Suppressor macrophage (primary cell): ENCODE measurements around the gene MAGI2.

Experiments
- DNase-seq, 4 experiments: peaks; one replicate each; pipeline ENCODE4 v3.0.0-alpha.2; 2020 to 2022

Gene MAGI2

GRCh38 chr7:78207269-78207668 is 1246.2 kb downstream of the MAGI2 start:
- DNase-seq: no peak

- DNase-seq: no peak
Measured at GRCh38 chr7:78206769-78207168, 1246.7 kb downstream of the MAGI2 start.

GRCh38 chr7:78203042-78203720 is 1250.3 kb downstream of the MAGI2 start:
- DNase-seq: no peak

- DNase-seq: no peak
Measured at GRCh38 chr7:78198756-78199155, 1254.7 kb downstream of the MAGI2 start.

- peak in 3 of 4 experiments; percentile 1 to 22 (median 2) for DNase-seq
Measured at GRCh38 chr7:78197447-78197846, 1256.0 kb downstream of the MAGI2 start.

- DNase-seq: no peak
Measured at GRCh38 chr7:78195281-78195680, 1258.2 kb downstream of the MAGI2 start.

- DNase-seq: no peak
Measured at GRCh38 chr7:78194611-78195010, 1258.9 kb downstream of the MAGI2 start.

- no peak for DNase-seq
Measured at GRCh38 chr7:78191475-78192079, 1261.9 kb downstream of the MAGI2 start.

- no peak for DNase-seq
Measured at GRCh38 chr7:78189762-78190161, 1263.7 kb downstream of the MAGI2 start.

DNA sequence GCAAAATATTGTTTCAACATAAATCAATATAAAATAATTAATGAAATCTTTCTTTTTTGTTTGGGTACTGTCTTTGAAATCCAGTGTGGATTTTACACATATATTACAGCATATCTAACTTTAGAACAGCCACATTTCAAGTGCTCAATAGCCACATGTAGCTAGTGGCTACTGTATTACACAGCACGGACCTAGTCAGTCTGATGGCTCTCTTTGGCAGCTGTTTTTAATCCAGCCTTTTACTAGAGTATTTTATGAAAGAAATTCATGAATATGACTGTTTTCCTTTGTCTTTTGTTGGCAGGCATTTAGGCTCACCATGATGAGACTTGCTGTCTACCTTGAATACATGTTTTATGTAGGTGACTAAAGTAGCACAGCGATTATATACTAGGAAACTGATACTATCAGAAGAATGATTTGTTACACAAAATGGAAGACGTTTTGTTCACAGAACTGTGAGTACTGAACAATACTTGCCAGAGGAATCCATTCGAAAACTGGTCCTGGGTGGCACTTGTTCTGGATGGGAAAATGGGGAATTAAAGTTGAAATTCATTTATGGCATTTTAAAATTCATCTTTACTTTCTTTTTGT is 1268.2 kb downstream of the MAGI2 start:
- no peak for DNase-seq

DNA sequence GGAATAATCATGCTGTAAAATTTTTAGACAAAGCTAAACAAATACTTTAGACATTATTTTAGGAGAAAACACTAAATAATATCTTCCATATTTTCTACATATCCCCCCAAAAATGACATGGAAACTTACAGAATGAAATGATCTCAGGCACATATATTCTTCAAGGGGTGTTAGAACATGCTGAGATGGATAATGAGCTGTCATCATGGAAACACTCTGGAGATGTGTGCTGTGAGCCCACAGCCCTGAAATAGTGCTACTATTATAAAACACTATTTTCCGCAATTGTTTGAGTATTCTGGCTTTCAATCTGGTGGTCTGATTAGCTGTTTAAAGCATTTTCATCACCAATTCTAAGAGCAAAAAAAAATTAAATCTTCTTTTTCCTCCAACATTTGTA is 1269.2 kb downstream of the MAGI2 start:
- DNase-seq: no peak

DNA sequence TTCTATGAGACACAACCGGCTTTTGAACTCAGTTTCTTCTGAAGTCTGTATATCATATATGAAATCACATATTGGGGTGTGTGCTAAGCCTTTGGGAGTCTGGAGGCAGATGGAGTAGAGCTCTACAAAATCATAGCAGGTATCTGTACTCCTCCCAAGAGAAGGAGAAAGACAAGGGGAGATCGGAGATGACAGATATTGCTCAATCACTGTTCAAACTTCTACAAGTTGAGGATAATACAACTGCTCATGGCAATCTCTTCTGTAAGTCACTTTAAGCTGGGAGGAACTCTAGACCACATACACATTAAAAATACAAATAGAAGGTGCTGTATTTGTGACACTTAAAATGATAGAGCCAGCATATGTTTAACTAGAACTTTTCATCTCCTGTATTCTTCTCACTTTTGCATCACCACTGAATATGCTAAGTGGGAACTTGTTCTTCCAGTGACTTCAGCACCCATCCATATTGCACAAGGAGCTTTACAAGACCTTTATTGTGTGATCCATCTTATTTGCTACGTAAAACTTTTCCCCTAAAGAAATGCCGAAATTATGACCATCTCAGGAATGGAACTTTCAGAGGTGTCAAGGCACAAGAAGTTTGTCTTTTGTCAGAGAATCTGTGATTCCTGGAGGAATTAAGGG is 1273.5 kb downstream of the MAGI2 start:
- no peak for DNase-seq

DNA sequence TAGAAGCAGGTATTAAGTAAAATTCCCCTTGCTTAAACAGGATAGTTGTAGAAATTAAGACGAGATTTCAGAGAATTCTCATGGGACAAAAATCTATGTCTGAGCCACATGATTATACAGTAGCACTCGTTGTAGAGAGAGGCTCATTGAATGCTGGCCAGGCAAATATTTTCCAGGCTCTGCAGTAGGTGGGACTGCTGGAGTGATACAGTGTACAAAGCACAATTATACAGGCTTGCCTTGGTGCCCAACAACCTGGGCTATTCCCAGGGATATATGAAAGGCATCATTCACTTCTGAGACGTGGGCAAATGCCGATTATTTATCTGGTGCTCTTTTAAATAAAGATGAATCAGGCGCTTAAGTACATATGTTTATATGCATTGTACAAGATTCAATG is 1274.3 kb downstream of the MAGI2 start:
- no peak for DNase-seq

DNA sequence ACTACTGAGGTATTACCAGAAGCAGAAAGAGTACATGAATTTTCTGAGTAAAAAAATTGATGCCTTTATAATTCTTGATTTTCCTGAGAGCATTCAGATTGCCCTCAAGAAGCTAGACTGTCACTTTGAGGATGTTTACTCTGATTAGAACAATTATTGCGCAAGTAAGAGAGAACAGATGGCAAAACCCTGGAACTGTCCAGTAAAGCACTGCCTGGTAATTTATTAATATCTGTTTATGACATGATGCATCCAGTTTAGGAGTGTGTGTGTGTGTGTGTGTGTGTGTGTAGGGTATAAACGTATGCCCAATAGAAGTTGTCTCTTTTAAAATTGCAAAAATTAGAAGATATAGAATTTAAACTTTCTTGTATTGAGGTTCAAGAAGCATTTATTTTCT is 1275.1 kb downstream of the MAGI2 start:
- peak in 1 of 4 experiments; percentile 1 for DNase-seq

GRCh38 chr7:78176171-78176570 is 1277.3 kb downstream of the MAGI2 start:
- no peak for DNase-seq

DNA sequence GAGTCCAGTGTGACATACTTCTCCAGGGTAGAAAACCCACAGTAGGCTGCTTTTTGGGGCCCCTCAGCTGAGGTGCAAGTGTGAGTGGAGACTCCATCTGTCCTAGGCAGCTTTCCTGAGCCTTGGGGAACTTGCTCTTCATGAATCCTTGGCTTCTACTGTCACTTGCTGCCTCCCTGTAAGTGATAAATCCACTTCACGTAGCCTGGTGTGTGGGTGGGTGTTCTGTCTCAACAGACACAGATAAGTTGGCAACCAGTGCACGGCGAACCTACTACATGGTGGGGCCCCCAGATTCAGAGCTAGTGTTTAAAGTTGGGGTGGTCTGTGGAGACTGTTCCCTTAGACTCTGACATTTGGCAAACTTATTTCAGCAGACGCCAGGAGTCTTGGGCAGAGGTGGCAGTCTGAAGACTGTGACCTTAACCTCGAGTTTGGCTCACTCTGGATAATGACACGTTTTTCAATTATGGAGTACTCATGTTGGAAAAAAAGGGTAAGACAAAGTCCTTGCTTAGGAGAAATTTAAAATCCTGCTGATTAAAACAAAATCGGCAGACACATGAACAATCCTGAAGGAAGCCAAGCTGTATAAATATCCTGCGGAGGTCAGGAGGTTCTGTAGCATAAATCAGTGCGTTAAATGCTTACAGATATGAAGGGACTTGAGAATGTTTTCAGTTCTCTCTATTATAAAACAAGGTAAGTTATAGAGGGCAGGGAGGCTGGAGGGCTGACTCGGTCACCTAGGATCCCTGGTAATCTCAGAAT is 1278.0 kb downstream of the MAGI2 start:
- no peak for DNase-seq

DNA sequence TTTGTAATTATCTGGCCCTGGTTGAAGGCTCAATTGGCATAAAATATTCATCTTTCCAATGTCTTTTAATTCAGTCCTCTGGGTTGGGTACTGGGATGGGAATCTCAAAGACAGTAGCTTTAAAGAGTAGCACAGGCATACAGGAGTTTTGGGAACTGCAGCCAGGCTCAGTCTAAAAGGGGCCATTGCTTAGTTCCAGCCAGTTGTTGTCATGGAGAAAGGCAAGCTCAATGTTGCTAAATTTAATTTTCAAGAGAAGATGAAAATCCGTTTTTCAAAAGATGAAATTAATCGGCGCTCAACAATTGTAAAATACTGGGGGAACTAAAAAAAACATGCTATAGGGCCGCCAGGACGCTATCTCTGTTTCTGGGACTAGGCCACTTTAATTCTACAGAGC is 1279.8 kb downstream of the MAGI2 start:
- no peak for DNase-seq

- no peak for DNase-seq
Measured at GRCh38 chr7:78172933-78173591, 1280.4 kb downstream of the MAGI2 start.

GRCh38 chr7:78172267-78172757 is 1281.2 kb downstream of the MAGI2 start:
- DNase-seq: no peak

DNA sequence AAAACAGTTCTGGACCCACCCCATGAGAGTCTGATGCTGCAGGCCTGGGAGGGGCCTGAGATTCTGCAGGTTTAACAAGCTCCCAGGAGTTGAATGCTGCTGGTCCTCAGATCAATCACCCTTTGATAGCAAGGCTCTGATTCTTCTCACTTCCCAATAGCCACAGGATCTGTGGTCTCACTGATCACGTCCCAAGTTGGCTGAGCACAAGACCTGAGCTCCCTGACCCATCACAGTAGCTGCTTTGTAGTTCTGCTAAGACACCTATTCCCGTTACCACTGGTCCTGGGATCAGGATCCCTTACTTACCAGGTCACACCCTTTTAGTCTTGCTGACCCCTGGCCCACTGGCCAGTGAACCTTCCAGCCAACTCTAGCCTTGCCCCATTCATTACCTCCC is 1282.1 kb downstream of the MAGI2 start:
- no peak for DNase-seq

DNA sequence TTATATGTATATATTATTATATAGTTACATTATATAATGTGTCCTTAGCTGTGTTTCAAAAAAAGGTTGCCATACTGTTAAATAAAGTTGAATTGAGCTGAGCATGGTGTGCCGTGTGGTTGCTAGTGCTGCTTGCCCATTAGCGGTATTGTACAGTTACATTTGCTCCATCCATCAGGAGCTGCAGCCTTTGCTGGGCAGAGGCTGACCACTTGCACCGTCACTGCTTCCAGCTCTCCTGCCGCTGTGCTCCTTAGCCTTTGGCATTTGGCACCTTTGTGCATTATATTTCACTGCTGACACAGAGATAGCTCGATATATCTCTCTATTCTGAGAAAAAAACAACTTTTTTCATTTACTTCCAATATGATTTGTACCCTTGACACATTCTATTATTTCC is 1282.7 kb downstream of the MAGI2 start:
- no peak for DNase-seq

- no peak for DNase-seq
Measured at GRCh38 chr7:78169992-78170391, 1283.5 kb downstream of the MAGI2 start.
